ENCODE results near the gene NRG3. TPM values are rescaled to one million over a fixed set of nuclear protein-coding genes. Genes with fewer than 3 reads are reported as not detected.

The NRG3 gene
- total and polyA plus RNA-seq, 12 donors, result 0.46 to 3.8 (median 1.3) TPM

- no peak for TF ChIP-seq CTCF (IDR thresholded peaks at IDR 0.05)
- no peaks in the 10 kb centered on the region for H3K4me1 ChIP-seq (replicated peaks in 1 of 2)
- no peaks in the 10 kb centered on the region for H3K9me3 ChIP-seq (replicated peaks in 1 of 3)
- no peak for DNase-seq
- 59 to 67% (median 65%) methylated on average over 10 of the region's 10 CpGs for WGBS, 4 donors
- H3K27ac ChIP-seq, result no peak overlapping the region
- no peak overlapping the region for H3K4me3 ChIP-seq
- H3K27me3 ChIP-seq, result no peaks in the 10 kb centered on the region
- no peaks in the 10 kb centered on the region for H3K36me3 ChIP-seq (replicated peaks in 1 of 2)
- intact Hi-C loops (cut with DNase I), result no loop called here
Measured at GRCh38 chr10:82888809-82889455, 1013.9 kb downstream of the NRG3 start.

GRCh38 chr10:82889728-82890127 lies 1014.7 kb downstream of the NRG3 start:
- Histone ChIP-seq H3K27ac (no peak overlapping the region), H3K4me3 (no peak overlapping the region), H3K4me1 (replicated peaks in 1 of 2) (no peaks in the 10 kb centered on the region), H3K27me3 (no peaks in the 10 kb centered on the region), H3K9me3 (replicated peaks in 1 of 3) (no peaks in the 10 kb centered on the region), H3K36me3 (replicated peaks in 1 of 2) (no peaks in the 10 kb centered on the region)
- intact Hi-C loops (cut with DNase I), result no loop called here
- TF ChIP-seq POLR2A (IDR thresholded peaks at IDR 0.05) (no peak), CTCF (IDR thresholded peaks at IDR 0.05) (no peak)
- 37 to 63% (median 45%) methylated on average over 2 of the region's 2 CpGs for WGBS, 4 donors
- no peak for DNase-seq

GRCh38 chr10:82890573-82890972 lies 1015.6 kb downstream of the NRG3 start:
- Histone ChIP-seq H3K4me3 (no peak overlapping the region), H3K36me3 (replicated peaks in 1 of 2) (no peaks in the 10 kb centered on the region), H3K27me3 (no peaks in the 10 kb centered on the region), H3K27ac (no peak overlapping the region), H3K9me3 (replicated peaks in 1 of 3) (no peaks in the 10 kb centered on the region), H3K4me1 (replicated peaks in 1 of 2) (no peaks in the 10 kb centered on the region)
- WGBS, 4 donors, result 79 to 89% (median 82%) methylated on average over 5 of the region's 5 CpGs
- no peak for TF ChIP-seq CTCF (IDR thresholded peaks at IDR 0.05)
- TF ChIP-seq POLR2A (IDR thresholded peaks at IDR 0.05), result no peak
- intact Hi-C loops (cut with DNase I), result no loop called here
- no peak for DNase-seq

GRCh38 chr10:82908096-82908495 lies 1033.1 kb downstream of the NRG3 start:
- intact Hi-C loops (cut with DNase I), result no loop called here
- Histone ChIP-seq H3K27ac (no peak overlapping the region), H3K36me3 (replicated peaks in 1 of 2) (no peaks in the 10 kb centered on the region), H3K9me3 (replicated peaks in 1 of 3) (no peaks in the 10 kb centered on the region), H3K4me1 (replicated peaks in 1 of 2) (no peaks in the 10 kb centered on the region), H3K4me3 (no peak overlapping the region), H3K27me3 (no peaks in the 10 kb centered on the region)
- 65 to 76% (median 74%) methylated on average over 1 of the region's 1 CpG for WGBS, 4 donors
- DNase-seq, result no peak
- TF ChIP-seq CTCF (IDR thresholded peaks at IDR 0.05), result no peak
- TF ChIP-seq POLR2A (IDR thresholded peaks at IDR 0.05), result no peak
